Trophoblast cell (in vitro differentiated cells and primary cell): ENCODE measurements around the gene RTN1.

Source experiments
- DNase-seq, 2 donors: peaks; one replicate each; pipeline ENCODE4 v3.0.0-alpha.2; 2016
- H2AFZ ChIP-seq: 2 replicates; pipeline ENCODE4 v1.6.1; 2013; ENCODE audit warnings: low read length, moderate library complexity, mild to moderate bottlenecking; ENCODE audit not compliant: insufficient read depth, poor library complexity
- H2AK5ac ChIP-seq: 2 replicates; pipeline ENCODE4 v1.6.1; 2013; ENCODE audit warnings: mild to moderate bottlenecking, low read length
- H2BK120ac ChIP-seq: 2 replicates; pipeline ENCODE4 v1.6.1; 2013; ENCODE audit warnings: low read length, mild to moderate bottlenecking, moderate library complexity; ENCODE audit not compliant: insufficient read depth, poor library complexity
- H2BK12ac ChIP-seq: 2 replicates; pipeline ENCODE4 v1.6.1; 2013; ENCODE audit warnings: mild to moderate bottlenecking, low read length, moderate library complexity
- H2BK5ac ChIP-seq: 2 replicates; pipeline ENCODE4 v1.6.1; 2013; ENCODE audit warnings: low read length, low read depth, moderate library complexity, mild to moderate bottlenecking; ENCODE audit not compliant: poor library complexity
- H3K14ac ChIP-seq: 2 replicates; pipeline ENCODE4 v1.6.1; 2013; ENCODE audit warnings: mild to moderate bottlenecking, low read length
- H3K18ac ChIP-seq: 2 replicates; pipeline ENCODE4 v1.6.1; 2013; ENCODE audit warnings: mild to moderate bottlenecking, low read length
- H3K23ac ChIP-seq: 2 replicates; pipeline ENCODE4 v1.6.1; 2013; ENCODE audit warnings: low read length
- H3K27ac ChIP-seq: 2 replicates; pipeline ENCODE4 v1.5.1; 2013; ENCODE audit warnings: low read depth, mild to moderate bottlenecking, inconsistent platforms, low read length, moderate library complexity
- H3K27me3 ChIP-seq: 2 replicates; pipeline ENCODE4 v1.6.1; 2013; ENCODE audit warnings: inconsistent platforms, mild to moderate bottlenecking, low read length, moderate library complexity; ENCODE audit not compliant: insufficient read depth
- H3K36me3 ChIP-seq, 2 experiments: 1 replicate in 1 of 2; 2 replicates in 1 of 2; pipeline ENCODE4 v1.6.1; 2013; ENCODE audit warnings: low read length in 2 of 2, mild to moderate bottlenecking in 2 of 2, moderate library complexity in 1 of 2; ENCODE audit not compliant: insufficient read depth in 2 of 2, control insufficient read depth in 1 of 2
- H3K4ac ChIP-seq: 2 replicates; pipeline ENCODE4 v1.6.1; 2013; ENCODE audit warnings: low read depth, mild to moderate bottlenecking, low read length, moderate library complexity
- H3K4me1 ChIP-seq, 2 experiments: 1 replicate in 1 of 2; 2 replicates in 1 of 2; pipeline ENCODE4 v1.6.1; 2013; ENCODE audit warnings: low read length in 2 of 2, mild to moderate bottlenecking in 2 of 2, moderate library complexity in 1 of 2; ENCODE audit not compliant: insufficient read depth in 2 of 2, control insufficient read depth in 1 of 2
- H3K4me2 ChIP-seq: 2 replicates; pipeline ENCODE4 v1.6.1; 2013; ENCODE audit warnings: inconsistent platforms, mild to moderate bottlenecking, low read length, moderate library complexity
- H3K4me3 ChIP-seq: 2 replicates; pipeline ENCODE4 v1.5.1; 2013; ENCODE audit warnings: mild to moderate bottlenecking, low read depth, low read length, inconsistent platforms
- H3K79me1 ChIP-seq: one replicate; pipeline ENCODE4 v1.6.1; 2013; ENCODE audit warnings: low read length
- H3K79me2 ChIP-seq: 2 replicates; pipeline ENCODE4 v1.6.1; 2013; ENCODE audit warnings: low read length, mild to moderate bottlenecking; ENCODE audit not compliant: control insufficient read depth, insufficient read depth, poor library complexity
- H3K9ac ChIP-seq: 2 replicates; pipeline ENCODE4 v1.6.1; 2013; ENCODE audit warnings: mild to moderate bottlenecking, low read length
- H3K9me3 ChIP-seq: 2 replicates; pipeline ENCODE4 v1.6.1; 2013; ENCODE audit warnings: low read depth, mild to moderate bottlenecking, control low read depth, inconsistent platforms, low read length; ENCODE audit not compliant: insufficient read depth
- H4K12ac ChIP-seq: 2 replicates; pipeline ENCODE4 v1.6.1; 2013; ENCODE audit warnings: low read depth, mild to moderate bottlenecking, low read length, moderate library complexity
- H4K8ac ChIP-seq: 2 replicates; pipeline ENCODE4 v1.6.1; 2013; ENCODE audit warnings: low read depth, mild to moderate bottlenecking, low read length, moderate library complexity
- H4K91ac ChIP-seq: one replicate; pipeline ENCODE4 v1.6.1; 2013; ENCODE audit warnings: low read depth, mild to moderate bottlenecking, low read length, moderate library complexity
- WGBS: extraction: QIAGEN DNeasy Blood & Tissue Kit; methylation state at CpG from one replicate; pipeline ENCODE4 v1.1.7; 2013; ENCODE audit warnings: missing lambda C conversion rate; ENCODE audit not compliant: insufficient read length, insufficient coverage; ENCODE audit errors: extremely low coverage; 5-methylcytosine and 5-hydroxymethylcytosine counted together

Gene RTN1

DNA sequence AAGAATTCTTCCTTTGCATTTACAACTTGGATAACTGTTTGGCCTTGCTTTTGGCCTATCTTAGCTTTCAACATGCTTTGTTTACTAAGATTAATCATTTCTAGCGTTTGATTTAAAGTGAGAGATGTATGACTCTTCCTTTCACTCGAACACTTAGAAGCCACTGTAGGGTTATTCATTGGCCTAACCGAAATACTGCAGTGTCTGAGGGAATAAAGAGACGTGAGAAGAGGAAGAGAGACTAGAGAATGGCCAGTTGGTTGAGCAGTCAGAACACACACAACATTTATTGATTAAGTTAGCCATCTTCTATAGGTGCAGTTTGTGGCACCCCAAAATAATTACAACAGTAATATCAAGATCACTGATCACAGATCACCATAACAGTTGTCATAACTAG, 231.7 kb downstream of the RTN1 start:
- no peak overlapping the region for H3K14ac ChIP-seq
- H2BK12ac ChIP-seq = no peak overlapping the region
- no peak overlapping the region for H2AFZ ChIP-seq
- no peaks in the 10 kb centered on the region for H3K4me1 ChIP-seq
- H3K9ac ChIP-seq = no peak overlapping the region
- H4K12ac ChIP-seq = no peak overlapping the region
- no peak overlapping the region for H2AK5ac ChIP-seq
- no peak overlapping the region for H2BK120ac ChIP-seq
- no peak overlapping the region for H3K4me2 ChIP-seq
- H3K4ac ChIP-seq = no peak overlapping the region
- H3K18ac ChIP-seq = no peak overlapping the region
- H3K27me3 ChIP-seq = no peaks in the 10 kb centered on the region
- H3K23ac ChIP-seq = no peak overlapping the region
- no peak for DNase-seq
- H3K79me2 ChIP-seq = no peaks in the 10 kb centered on the region
- H3K9me3 ChIP-seq = no peaks in the 10 kb centered on the region
- H4K91ac ChIP-seq = no peak overlapping the region
- H2BK5ac ChIP-seq = no peak overlapping the region
- H3K4me3 ChIP-seq = no peak overlapping the region
- no CpG with 5 or more reads among the region's 4 CpGs for WGBS
- H3K27ac ChIP-seq = no peak overlapping the region
- H4K8ac ChIP-seq = no peak overlapping the region
- H3K79me1 ChIP-seq = no peaks in the 10 kb centered on the region
- no peaks in the 10 kb centered on the region for H3K36me3 ChIP-seq

DNA sequence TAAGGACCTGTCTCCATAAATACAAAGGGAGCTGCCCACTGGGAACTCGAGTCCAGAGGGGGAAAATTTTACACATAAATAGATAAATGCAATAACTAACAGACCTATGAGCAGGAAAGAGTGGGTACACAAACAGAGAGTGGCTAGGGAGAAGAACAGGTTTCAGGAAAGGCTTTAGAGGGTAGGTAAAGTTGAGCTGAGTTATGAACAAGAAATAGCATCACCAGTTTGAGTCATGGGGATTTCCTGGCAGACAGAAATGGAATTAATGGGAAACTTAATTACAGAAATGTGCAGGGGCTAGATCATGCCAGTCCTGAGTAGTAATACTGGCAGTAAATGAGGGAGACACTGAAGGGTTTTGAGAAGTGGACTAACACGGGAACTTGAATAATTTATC, 236.0 kb downstream of the RTN1 start:
- Histone ChIP-seq H4K91ac (no peak overlapping the region), H2BK12ac (no peak overlapping the region)
- no CpG with 5 or more reads among the region's 2 CpGs for WGBS

DNA sequence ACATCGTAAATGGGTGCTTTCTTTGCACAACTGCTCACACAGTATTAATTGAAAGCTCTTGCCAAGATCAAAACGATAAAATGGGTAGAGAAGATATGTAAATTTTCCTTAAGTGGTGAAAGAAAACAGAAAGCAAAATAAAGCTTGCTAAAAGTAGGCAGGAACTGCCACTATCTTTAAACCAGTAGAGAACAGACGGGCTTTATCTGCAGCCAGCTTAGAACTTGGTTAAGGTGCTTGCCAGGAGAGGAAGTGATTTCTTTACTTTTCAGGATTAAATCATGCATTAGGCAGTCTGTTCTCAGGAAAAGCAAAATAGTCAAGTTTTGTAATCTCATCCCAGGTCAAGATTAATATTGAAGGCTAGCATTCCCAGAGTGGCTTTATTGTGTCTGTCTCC, 237.1 kb downstream of the RTN1 start:
- H3K27me3 ChIP-seq = peaks cover 18% of the 10 kb centered on the region
- DNase-seq = no peak
- H3K9me3 ChIP-seq = peaks cover 2% of the 10 kb centered on the region
- no peak overlapping the region for H2AK5ac ChIP-seq
- H3K79me2 ChIP-seq = no peaks in the 10 kb centered on the region
- no peaks in the 10 kb centered on the region for H3K79me1 ChIP-seq
- H3K23ac ChIP-seq = no peak overlapping the region
- H3K27ac ChIP-seq = no peak overlapping the region
- no peak overlapping the region for H3K4ac ChIP-seq
- no peak overlapping the region for H2BK12ac ChIP-seq
- WGBS = no CpG with 5 or more reads among the region's 3 CpGs
- H2BK5ac ChIP-seq = no peak overlapping the region
- H3K36me3 ChIP-seq = no peaks in the 10 kb centered on the region
- no peak overlapping the region for H3K9ac ChIP-seq
- no peak overlapping the region for H3K4me3 ChIP-seq
- H3K4me1 ChIP-seq = no peaks in the 10 kb centered on the region
- no peak overlapping the region for H4K8ac ChIP-seq
- no peak overlapping the region for H2AFZ ChIP-seq
- H2BK120ac ChIP-seq = no peak overlapping the region
- no peak overlapping the region for H3K18ac ChIP-seq
- H4K91ac ChIP-seq = no peak overlapping the region
- no peak overlapping the region for H3K4me2 ChIP-seq
- H4K12ac ChIP-seq = no peak overlapping the region
- no peak overlapping the region for H3K14ac ChIP-seq

More for the DNA sequence above, 236.0 kb downstream of the RTN1 start:
- Histone ChIP-seq H3K27me3 (peaks cover 16% of the 10 kb centered on the region), H2AK5ac (no peak overlapping the region), H2BK5ac (no peak overlapping the region), H3K18ac (no peak overlapping the region), H2AFZ (no peak overlapping the region), H3K79me1 (no peaks in the 10 kb centered on the region), H3K27ac (no peak overlapping the region), H3K79me2 (no peaks in the 10 kb centered on the region), H3K4me3 (no peak overlapping the region), H4K8ac (no peak overlapping the region), H2BK120ac (no peak overlapping the region), H3K36me3 (no peaks in the 10 kb centered on the region), H3K4ac (no peak overlapping the region), H3K9me3 (peaks cover 2% of the 10 kb centered on the region), H3K4me1 (no peaks in the 10 kb centered on the region), H3K23ac (no peak overlapping the region), H3K9ac (no peak overlapping the region), H3K14ac (no peak overlapping the region), H4K12ac (no peak overlapping the region), H3K4me2 (no peak overlapping the region)
- no peak for DNase-seq

DNA sequence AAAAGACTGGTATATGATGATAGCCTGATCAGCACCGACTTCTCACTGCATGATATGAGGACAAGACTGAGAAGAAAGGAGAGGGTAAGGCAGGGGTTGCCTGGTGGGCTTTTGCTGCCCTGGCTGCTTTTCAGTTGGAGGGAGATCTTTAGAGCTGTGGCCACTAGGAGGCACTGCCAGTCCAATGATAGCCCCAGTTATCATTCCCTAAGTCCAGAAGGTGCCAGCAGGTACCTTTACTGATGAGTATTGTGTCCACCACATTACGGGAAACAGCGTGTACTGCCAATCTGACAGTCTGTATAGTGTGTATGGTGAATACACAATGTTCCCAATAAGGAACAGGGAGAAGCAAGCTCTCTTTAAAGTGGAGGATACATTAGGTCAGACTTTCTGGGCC, 238.2 kb downstream of the RTN1 start:
- no peak overlapping the region for H3K4me2 ChIP-seq
- no peak overlapping the region for H3K4me3 ChIP-seq
- no peak overlapping the region for H2AK5ac ChIP-seq
- no peak overlapping the region for H3K4ac ChIP-seq
- no peak overlapping the region for H2BK120ac ChIP-seq
- no peaks in the 10 kb centered on the region for H3K4me1 ChIP-seq
- no peak overlapping the region for H4K8ac ChIP-seq
- no CpG with 5 or more reads among the region's 3 CpGs for WGBS
- DNase-seq = peak; percentile 55 to 71
- H4K91ac ChIP-seq = no peak overlapping the region
- H3K36me3 ChIP-seq = no peaks in the 10 kb centered on the region
- H2AFZ ChIP-seq = no peak overlapping the region
- no peak overlapping the region for H3K27ac ChIP-seq
- no peaks in the 10 kb centered on the region for H3K79me1 ChIP-seq
- H3K18ac ChIP-seq = no peak overlapping the region
- H3K27me3 ChIP-seq = peaks cover 18% of the 10 kb centered on the region
- H3K9me3 ChIP-seq = peaks cover 2% of the 10 kb centered on the region
- no peak overlapping the region for H3K14ac ChIP-seq
- no peak overlapping the region for H4K12ac ChIP-seq
- H2BK12ac ChIP-seq = no peak overlapping the region
- no peak overlapping the region for H3K23ac ChIP-seq
- H2BK5ac ChIP-seq = no peak overlapping the region
- no peak overlapping the region for H3K9ac ChIP-seq
- H3K79me2 ChIP-seq = no peaks in the 10 kb centered on the region
